ENCODE results near the gene TFAP2A.

GRCh38 chr6:10416516-10416862 is 1.6 kb upstream of the TFAP2A start:
- TF ChIP-seq CTCF (IDR thresholded peaks at IDR 0.05) (no peak), POLR2A (IDR thresholded peaks at IDR 0.05) (no peak)
